Panc1 (cell line): Measurements from ENCODE around the gene A2M. TPM values are rescaled to one million over a fixed set of nuclear protein-coding genes. Genes with fewer than 3 reads are reported as not detected.

Experiments used
- ATAC-seq: fragments of 200-7000 bp; cut with Tn5 transposase; 2 replicates; pipeline ENCODE4 v1.9.1; 2020; ENCODE audit warnings: mild to moderate bottlenecking, moderate library complexity
- BruUV-seq: library from RNA; stranded (reverse); fragments of 400-500 nt; replicated peaks from 2 replicates; lab custom pipeline; 2021; lab: Mats Ljungman, UMichigan
- CTCF ChIA-PET: fragments of 300-600 bp; sonication (Branson Sonifier 250); formaldehyde crosslinking; loops from one replicate; lab custom pipeline; 2022; ENCODE audit warnings: antibody characterized with exemption; lab: Charles Lee
- POLR2A ChIA-PET: fragments of 300-600 bp; sonication (Branson Sonifier 250); formaldehyde crosslinking; loops from one replicate; lab custom pipeline; 2022; ENCODE audit warnings: antibody characterized with exemption; lab: Charles Lee
- DNase-seq: peaks from one replicate; pipeline ENCODE4 v3.0.0-alpha.2; 2010; ENCODE audit warnings: low read depth, low spot score
- H3K27ac ChIP-seq: 2 replicates; pipeline ENCODE4 v1.5.1; 2011; ENCODE audit warnings: mild to moderate bottlenecking, low read length, inconsistent platforms
- H3K27me3 ChIP-seq: fragments of 200-500 bp; sonication (Bioruptor generic); 2 replicates; pipeline ENCODE4 v1.6.0; 2014; ENCODE audit warnings: low read length, inconsistent platforms; ENCODE audit not compliant: control insufficient read depth, insufficient read depth
- H3K36me3 ChIP-seq: fragments of 200-500 bp; sonication (Bioruptor generic); 2 replicates; pipeline ENCODE4 v1.5.1; 2014; ENCODE audit warnings: inconsistent platforms, mild to moderate bottlenecking, low read length, moderate library complexity; ENCODE audit not compliant: control insufficient read depth, insufficient read depth
- H3K4me1 ChIP-seq: 2 replicates; pipeline ENCODE4 v1.5.1; 2011; ENCODE audit warnings: inconsistent platforms, mild to moderate bottlenecking, low read length, moderate library complexity; ENCODE audit not compliant: control insufficient read depth, insufficient read depth
- H3K4me3 ChIP-seq, 2 experiments: 2 replicates each; pipeline ENCODE4 v1.5.1; 2011 to 2012; ENCODE audit warnings: low read depth in 2 of 2, low read length in 2 of 2, mild to moderate bottlenecking in 2 of 2, inconsistent platforms in 1 of 2, moderate library complexity in 1 of 2
- H3K9me3 ChIP-seq: fragments of 200-500 bp; sonication (Bioruptor generic); 2 replicates; pipeline ENCODE4 v1.5.1; 2014; ENCODE audit warnings: low read depth, mild to moderate bottlenecking, inconsistent platforms, low read length, moderate library complexity; ENCODE audit not compliant: control insufficient read depth, insufficient read depth
- POLR2AphosphoS5 ChIP-seq: IDR thresholded peaks from 2 replicates; pipeline ENCODE4 v1.6.1; 2012; ENCODE audit warnings: mild to moderate bottlenecking, low read depth, low read length, moderate library complexity
- SIN3A ChIP-seq: IDR thresholded peaks from 2 replicates; pipeline ENCODE4 v1.6.1; 2012; ENCODE audit warnings: low read depth, mild to moderate bottlenecking, low read length, moderate library complexity, borderline replicate concordance; ENCODE audit not compliant: insufficient read depth
- TCF7L2 ChIP-seq: IDR thresholded peaks from 2 replicates; pipeline ENCODE4 v1.6.1; 2011; ENCODE audit warnings: mild to moderate bottlenecking, low read depth, low read length, inconsistent platforms
- in situ Hi-C: cut with HindIII; loops from 2 replicates; pipeline ENCODE4 v1.10.0; 2016; ENCODE audit warnings: low sequenced_read_pairs, low pct_unique_long_range_greater_than_20kb
- intact Hi-C: fragments of 100-400 bp; cut with micrococcal nuclease; formaldehyde crosslinking; loops from one replicate; pipeline ENCODE4 v1.10.0; 2022; ENCODE audit not compliant: unreplicated experiment
- total RNA-seq: library from RNA; stranded (reverse); gene quantifications from one replicate; pipeline ENCODE4 v1.2.1, GENCODE V29; 2021; ENCODE audit not compliant: unreplicated experiment
- TF ChIP-seq, protein P1 (sequence below), 2 experiments: IDR thresholded peaks; 2 replicates each; pipeline ENCODE4 v1.6.1; 2011 to 2012; ENCODE audit warnings: low read depth in 2 of 2, control low read depth in 1 of 2, low read length in 1 of 2, mild to moderate bottlenecking in 1 of 2, moderate library complexity in 1 of 2; ENCODE audit not compliant: insufficient read depth in 1 of 2
- TF ChIP-seq, protein P2 (sequence below): fragments of 450-650 bp; IDR thresholded peaks from 2 replicates; pipeline ENCODE4 v1.5.1; 2017; ENCODE audit warnings: mild to moderate bottlenecking

A2M gene
- total RNA-seq, 1 experiment from 2014 or later = 2.1 TPM

DNA sequence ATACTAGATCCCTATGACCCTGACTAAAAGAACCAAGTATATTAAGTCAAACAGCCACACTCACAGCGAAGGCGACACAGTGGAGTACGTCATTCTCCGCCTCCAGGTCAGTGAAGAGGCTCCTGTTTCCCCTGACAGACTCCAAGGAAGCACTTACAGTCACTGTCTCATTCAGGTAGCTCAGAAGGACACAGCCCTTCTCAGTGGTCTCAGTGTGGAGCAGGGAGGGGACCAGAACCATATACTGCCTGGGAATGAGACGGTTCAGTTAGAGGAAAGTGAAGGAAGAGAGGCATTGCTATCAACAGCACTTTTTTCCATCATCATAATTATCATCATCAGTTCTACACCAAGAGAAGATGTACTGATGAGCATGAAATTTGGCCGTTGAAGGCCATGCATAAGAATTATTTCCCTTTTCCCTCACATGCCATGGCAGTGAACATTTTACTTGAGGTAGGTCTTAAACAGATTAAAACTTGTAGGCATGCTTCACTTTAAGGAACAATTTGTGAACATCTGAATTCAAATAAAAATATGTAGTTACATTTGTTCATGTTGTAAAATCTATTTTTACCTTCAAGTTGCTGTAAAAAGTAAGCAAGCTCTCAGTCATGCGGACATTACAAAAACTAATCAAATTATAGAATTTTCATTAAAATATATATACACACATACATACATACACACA is 2.3 kb downstream of the A2M start:
- no peaks in the 10 kb centered on the region; the same call in 1 of the 2 replicates for H3K27me3 ChIP-seq
- POLR2A ChIA-PET = no interaction called here
- no peaks in the 10 kb centered on the region for H3K36me3 ChIP-seq
- DNase-seq (no peak), ATAC-seq (no peak)
- H3K4me1 ChIP-seq = no peaks in the 10 kb centered on the region
- TF ChIP-seq, protein P1, sequence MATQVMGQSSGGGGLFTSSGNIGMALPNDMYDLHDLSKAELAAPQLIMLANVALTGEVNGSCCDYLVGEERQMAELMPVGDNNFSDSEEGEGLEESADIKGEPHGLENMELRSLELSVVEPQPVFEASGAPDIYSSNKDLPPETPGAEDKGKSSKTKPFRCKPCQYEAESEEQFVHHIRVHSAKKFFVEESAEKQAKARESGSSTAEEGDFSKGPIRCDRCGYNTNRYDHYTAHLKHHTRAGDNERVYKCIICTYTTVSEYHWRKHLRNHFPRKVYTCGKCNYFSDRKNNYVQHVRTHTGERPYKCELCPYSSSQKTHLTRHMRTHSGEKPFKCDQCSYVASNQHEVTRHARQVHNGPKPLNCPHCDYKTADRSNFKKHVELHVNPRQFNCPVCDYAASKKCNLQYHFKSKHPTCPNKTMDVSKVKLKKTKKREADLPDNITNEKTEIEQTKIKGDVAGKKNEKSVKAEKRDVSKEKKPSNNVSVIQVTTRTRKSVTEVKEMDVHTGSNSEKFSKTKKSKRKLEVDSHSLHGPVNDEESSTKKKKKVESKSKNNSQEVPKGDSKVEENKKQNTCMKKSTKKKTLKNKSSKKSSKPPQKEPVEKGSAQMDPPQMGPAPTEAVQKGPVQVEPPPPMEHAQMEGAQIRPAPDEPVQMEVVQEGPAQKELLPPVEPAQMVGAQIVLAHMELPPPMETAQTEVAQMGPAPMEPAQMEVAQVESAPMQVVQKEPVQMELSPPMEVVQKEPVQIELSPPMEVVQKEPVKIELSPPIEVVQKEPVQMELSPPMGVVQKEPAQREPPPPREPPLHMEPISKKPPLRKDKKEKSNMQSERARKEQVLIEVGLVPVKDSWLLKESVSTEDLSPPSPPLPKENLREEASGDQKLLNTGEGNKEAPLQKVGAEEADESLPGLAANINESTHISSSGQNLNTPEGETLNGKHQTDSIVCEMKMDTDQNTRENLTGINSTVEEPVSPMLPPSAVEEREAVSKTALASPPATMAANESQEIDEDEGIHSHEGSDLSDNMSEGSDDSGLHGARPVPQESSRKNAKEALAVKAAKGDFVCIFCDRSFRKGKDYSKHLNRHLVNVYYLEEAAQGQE (IDR thresholded peaks at IDR 0.05; ENCODE audit: insufficient read depth in 1 of 2, low read depth in 2 of 2, low read length in 1 of 2) = no peak
- TF ChIP-seq, protein P2, sequence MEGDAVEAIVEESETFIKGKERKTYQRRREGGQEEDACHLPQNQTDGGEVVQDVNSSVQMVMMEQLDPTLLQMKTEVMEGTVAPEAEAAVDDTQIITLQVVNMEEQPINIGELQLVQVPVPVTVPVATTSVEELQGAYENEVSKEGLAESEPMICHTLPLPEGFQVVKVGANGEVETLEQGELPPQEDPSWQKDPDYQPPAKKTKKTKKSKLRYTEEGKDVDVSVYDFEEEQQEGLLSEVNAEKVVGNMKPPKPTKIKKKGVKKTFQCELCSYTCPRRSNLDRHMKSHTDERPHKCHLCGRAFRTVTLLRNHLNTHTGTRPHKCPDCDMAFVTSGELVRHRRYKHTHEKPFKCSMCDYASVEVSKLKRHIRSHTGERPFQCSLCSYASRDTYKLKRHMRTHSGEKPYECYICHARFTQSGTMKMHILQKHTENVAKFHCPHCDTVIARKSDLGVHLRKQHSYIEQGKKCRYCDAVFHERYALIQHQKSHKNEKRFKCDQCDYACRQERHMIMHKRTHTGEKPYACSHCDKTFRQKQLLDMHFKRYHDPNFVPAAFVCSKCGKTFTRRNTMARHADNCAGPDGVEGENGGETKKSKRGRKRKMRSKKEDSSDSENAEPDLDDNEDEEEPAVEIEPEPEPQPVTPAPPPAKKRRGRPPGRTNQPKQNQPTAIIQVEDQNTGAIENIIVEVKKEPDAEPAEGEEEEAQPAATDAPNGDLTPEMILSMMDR = no peak
- TF ChIP-seq TCF7L2 = no peak
- no peak for TF ChIP-seq SIN3A
- no peak for TF ChIP-seq POLR2AphosphoS5
- H3K9me3 ChIP-seq = no peaks in the 10 kb centered on the region
- no peak overlapping the region for H3K27ac ChIP-seq
- BruUV-seq = no TSS peak
- intact Hi-C loops (no loop called here), in situ Hi-C loops (no loop called here)
- CTCF ChIA-PET = interaction anchor here (0.7 kb wide), 1 partner anchor 22 kb away, joined by 4 read pairs; no protein-coding TSS in a partner anchor
- H3K4me3 ChIP-seq = no peak overlapping the region

DNA sequence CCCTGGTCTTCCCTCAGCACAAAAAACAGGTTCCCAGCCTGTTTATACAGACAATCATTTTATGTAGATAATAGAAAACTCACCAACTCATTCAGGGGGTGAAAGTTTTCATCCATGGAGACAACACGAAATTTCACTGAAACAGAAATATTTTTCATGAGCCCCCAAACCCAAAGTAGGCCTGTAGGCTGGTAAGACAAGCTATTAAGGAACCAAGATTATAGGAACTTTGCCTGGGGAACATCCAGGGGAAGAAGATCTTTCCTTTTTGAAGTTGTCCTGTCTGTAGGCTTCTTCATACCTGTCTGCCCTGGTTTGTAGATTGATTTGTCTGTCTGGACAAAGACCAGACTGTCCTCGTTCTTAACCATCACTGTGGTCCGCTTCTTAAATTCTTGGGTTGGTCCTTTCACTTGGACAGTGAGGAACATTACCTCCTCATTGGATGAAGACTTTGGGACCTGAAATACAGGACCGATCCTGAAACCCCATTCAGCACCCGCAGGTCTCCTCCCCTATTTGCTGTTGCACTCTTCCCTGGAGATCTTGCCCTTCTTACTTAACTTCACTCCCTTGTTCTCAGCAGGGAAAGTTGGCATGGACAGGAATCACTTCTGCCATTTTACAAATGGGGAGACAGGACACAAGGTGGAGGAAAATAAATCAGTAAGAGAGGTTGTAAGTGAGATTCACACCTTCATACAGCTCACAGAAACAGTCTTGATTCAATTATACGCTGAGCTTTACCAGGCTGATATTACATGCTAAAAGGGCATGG is 3.5 kb downstream of the A2M start:
- H3K36me3 ChIP-seq = no peaks in the 10 kb centered on the region
- DNase-seq = no peak
- no TSS peak for BruUV-seq
- no peak overlapping the region for H3K4me3 ChIP-seq
- no peak for ATAC-seq
- no peaks in the 10 kb centered on the region for H3K27me3 ChIP-seq
- intact Hi-C loops (no loop called here), in situ Hi-C loops (no loop called here)
- no peak for TF ChIP-seq SIN3A
- ChIA-PET CTCF (no interaction called here), POLR2A (interaction anchor here (0.6 kb wide), 1 partner anchor 708 kb away, joined by 4 read pairs; no protein-coding TSS in a partner anchor)
- no peaks in the 10 kb centered on the region for H3K9me3 ChIP-seq
- no peaks in the 10 kb centered on the region for H3K4me1 ChIP-seq
- H3K27ac ChIP-seq = no peak overlapping the region
